GM21737 (cell line): ENCODE data around the gene ANTXRL.
"Not testable (repeated sequence)": the region's sequence is repeated elsewhere in the genome, so short reads cannot be mapped to it uniquely, and the experiment has no call there.

ENCODE experiments used
- ATAC-seq: cut with Tn5 transposase; IDR thresholded peaks from one replicate; pipeline ENCODE4 v1.9.1; 2021; ENCODE audit warnings: mild to moderate bottlenecking, moderate library complexity; ENCODE audit not compliant: unreplicated experiment

The ANTXRL gene

GRCh38 chr10:46293832-46294640 lies 7.2 kb downstream of the ANTXRL start:
- ATAC-seq = no peak

- ATAC-seq = no peak
Observed at GRCh38 chr10:46294641-46295220, 7.9 kb downstream of the ANTXRL start.

GRCh38 chr10:46295350-46296010 lies 8.7 kb downstream of the ANTXRL start:
- ATAC-seq = not testable (repeated sequence)

DNA sequence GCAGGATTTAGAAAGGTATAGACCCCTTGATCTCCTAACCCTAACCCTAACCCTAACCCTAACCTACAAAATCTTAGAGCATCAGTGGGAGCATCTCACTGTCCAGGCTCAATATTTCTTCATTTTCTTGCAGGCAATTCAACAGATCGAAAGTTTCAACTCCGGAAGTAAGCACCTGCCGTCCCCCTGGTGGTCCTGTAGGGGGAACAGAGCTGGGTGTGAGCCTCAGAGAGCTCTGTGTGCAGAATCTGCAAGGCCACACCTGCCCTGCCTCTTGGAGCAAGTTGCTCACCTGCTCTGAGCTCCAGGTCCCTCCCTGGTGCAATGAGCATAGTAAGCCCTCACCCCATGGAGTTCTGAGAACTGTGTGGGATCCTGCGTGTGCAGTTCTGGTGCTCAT lies 9.3 kb downstream of the ANTXRL start:
- ATAC-seq = not testable (repeated sequence)

- ATAC-seq = no peak
Observed at GRCh38 chr10:46296641-46297141, 9.9 kb downstream of the ANTXRL start.

DNA sequence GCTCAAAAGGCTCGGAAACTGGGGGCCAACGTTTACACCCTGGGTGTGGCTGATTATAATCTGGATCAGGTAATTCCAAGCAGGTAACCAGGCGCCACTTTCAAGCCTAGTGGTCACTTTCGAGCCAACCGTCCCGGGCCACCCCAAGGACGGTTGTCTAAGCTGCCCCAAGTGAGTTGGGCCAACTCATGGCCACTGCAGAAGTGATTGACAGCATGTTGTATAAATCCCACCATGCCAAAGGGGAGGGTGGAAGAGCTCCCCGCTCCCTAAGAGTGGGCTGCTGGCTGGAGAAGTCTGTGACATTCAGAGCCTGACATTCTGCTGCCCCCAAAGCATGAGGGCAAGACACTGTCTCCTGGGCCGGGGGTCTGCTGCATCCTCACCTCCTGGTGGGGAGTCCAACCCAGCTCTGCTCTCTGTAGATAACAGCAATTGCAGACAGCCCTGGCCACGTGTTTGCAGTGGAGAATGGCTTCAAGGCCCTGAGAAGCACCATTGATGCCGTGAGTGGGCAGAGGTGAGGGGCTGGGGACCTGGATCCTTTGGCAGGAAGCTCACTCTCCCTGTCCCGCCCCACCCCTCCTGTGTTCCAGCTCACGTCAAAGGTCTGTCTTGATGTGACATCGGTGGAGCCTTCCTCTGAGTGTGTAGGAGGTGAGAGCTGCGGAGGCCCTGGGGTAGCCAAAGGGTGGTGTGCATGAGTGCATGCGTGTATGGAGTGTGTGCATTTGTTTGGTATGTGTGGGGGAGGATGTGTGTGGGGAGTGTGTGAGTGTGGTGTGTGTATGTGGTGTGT lies 10.8 kb downstream of the ANTXRL start:
- ATAC-seq = no peak

DNA sequence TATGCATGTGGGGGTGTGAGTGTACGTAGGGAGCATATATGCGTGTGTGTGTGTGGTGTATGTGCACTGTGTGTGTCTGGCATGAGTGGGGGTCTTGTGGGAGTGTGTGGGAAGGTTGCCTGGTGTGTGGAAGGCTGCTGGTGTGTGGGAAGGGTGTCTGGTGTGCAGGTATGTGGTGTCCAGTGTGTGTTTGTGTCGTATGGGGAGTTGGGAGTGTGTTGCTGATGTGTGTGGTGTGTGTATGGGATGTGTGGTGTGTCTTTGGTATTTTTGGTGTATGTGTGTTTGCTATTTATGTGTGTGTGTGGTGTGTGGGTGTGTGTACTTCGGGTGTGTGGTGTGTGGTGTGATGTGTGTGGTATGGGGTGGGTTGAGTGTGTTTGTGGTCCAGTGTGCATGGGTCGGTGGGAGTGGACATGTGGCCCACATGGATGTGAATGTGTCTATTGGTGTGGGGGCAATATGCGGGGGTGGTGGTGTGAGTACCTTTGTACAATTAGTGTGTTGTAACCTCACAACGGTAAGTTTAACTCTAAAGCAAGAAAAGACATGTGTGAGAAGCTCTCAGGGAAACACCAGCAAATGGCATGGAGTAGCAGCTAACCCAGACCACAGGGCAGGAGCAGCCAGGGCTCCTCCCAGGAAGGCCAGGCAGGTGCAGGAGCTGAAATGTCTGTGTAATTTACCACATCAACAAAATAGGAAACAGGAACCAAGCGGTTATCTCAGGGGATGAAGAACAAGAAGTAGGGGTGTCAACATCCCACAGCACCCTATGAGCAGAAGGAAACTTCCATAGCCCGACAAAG lies 11.9 kb downstream of the ANTXRL start:
- ATAC-seq = no peak

GRCh38 chr10:46299286-46299535 lies 12.4 kb downstream of the ANTXRL start:
- ATAC-seq = no peak

- ATAC-seq = no peak
Observed at GRCh38 chr10:46299536-46300369, 13.0 kb downstream of the ANTXRL start.

- ATAC-seq = not testable (repeated sequence)
Observed at GRCh38 chr10:46300370-46300711, 13.5 kb downstream of the ANTXRL start.

DNA sequence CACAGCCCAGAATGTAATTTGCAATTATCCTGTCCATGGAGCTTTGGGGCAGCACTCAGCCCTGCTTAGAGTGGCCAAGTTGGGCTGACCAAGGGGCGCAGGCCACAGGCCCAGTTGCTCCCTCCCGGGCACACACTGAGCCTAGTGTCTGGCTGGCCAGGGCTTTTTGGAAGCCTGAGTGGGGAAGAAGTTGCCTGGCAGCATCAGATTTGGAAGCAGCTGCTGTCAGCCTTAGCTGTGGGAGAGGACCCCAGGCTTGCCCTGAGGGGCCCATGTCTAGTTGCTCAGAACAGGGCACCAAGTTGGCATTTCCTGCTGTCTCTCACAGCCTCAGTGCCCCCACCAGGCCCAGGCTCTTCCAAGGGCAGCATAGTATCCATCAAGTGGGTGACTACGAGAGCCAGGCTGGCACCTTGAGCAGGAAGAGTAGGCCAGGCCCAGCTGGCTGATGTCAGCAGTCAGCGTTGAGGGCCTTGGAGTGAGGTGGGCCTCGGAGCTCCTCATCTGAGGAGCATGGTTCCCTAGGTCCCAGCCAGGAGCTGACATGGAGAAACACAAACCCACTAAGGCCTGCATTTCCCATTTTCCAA lies 14.4 kb downstream of the ANTXRL start:
- ATAC-seq = no peak

DNA sequence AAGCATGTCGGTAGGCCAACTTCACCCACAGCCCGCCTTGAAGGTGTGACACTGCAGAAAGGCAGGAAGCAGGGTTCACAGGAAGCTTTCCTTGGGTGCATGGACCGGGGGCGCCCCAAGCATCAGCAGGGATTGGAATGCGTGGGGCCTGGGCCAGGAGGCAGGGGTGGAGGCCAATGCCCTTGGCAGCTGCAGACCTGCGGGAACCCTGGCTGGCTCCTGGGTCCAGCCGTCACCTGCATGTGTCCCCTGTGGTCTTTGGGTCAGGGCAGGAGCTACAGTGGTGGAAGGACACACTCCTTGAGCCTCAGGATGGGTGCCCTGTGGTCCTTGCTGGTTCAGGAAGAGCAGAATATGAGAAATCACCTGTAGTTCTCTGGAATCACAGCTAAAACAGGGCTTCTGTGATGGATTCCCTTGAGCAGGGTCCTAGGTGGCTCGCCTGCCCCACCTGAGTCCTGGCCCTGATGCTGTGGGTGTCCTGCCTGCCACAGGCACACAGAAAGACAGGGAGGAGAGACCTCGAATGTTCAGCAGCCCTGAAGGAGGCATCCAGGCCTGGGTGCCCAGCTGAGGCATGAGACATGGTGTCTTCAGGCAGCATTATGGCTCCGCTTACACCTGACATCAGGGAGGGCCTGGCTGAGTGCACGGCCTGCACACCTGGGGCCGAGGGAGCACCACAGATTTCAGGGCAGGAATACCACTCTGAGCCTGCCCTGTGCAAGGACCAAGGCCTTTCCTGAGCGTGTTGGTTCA lies 15.1 kb downstream of the ANTXRL start:
- no peak for ATAC-seq

- ATAC-seq = not testable (repeated sequence)
Observed at GRCh38 chr10:46302765-46303352, 16.1 kb downstream of the ANTXRL start.

DNA sequence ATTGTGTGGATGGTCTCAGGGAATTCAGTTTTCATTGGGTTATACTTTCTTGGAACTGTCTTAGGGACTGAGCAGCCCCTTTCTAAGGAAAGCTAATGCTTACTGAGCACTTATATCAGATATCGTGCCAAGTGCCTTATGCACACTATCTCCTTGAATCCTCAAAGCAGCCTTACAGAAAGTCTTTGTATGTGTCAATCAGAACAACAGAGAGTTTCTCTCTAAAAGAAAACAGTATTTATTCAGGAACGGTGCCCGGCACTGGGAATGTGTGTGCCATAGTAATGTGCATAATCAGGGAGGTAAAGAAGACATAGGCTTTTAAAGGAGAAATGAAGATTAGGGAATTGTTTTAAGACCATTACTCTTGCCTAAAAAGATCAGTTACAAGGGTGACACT lies 17.3 kb downstream of the ANTXRL start:
- no peak for ATAC-seq

- not testable (repeated sequence) for ATAC-seq
Observed at GRCh38 chr10:46304671-46305070, 17.9 kb downstream of the ANTXRL start.

- ATAC-seq = no peak
Observed at GRCh38 chr10:46305079-46305818, 18.5 kb downstream of the ANTXRL start.

DNA sequence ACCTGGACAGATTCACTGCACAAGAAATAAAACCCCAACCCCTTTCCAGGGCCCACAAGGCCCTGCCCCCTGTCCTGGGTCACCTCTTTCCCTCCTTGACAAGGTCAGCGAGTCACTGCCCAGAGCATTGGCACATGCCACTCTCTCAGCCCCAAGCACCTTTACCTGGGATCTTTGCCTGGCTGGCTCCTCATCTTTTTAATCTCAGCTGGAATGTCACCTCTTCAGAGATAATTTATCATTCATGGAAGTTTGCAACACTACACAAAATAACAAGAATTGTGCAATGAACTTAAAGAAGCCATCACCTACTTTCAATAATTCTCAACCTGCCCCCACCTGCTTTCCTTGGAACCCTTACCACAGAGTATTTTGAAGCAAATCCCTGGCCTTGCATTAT lies 19.2 kb downstream of the ANTXRL start:
- ATAC-seq = no peak
